Smooth muscle cell of the umbilical artery (primary cell): ENCODE measurements around the gene KDM1B. TPM values are rescaled to one million over a fixed set of nuclear protein-coding genes. Genes with fewer than 3 reads are reported as not detected.

Source experiments
- total RNA-seq: library from RNA; depleted of rRNA; stranded (reverse); fragments of >200 nt; gene quantifications from 2 replicates; pipeline ENCODE4 v1.2.3, GENCODE V29; 2014

KDM1B gene, protein sequence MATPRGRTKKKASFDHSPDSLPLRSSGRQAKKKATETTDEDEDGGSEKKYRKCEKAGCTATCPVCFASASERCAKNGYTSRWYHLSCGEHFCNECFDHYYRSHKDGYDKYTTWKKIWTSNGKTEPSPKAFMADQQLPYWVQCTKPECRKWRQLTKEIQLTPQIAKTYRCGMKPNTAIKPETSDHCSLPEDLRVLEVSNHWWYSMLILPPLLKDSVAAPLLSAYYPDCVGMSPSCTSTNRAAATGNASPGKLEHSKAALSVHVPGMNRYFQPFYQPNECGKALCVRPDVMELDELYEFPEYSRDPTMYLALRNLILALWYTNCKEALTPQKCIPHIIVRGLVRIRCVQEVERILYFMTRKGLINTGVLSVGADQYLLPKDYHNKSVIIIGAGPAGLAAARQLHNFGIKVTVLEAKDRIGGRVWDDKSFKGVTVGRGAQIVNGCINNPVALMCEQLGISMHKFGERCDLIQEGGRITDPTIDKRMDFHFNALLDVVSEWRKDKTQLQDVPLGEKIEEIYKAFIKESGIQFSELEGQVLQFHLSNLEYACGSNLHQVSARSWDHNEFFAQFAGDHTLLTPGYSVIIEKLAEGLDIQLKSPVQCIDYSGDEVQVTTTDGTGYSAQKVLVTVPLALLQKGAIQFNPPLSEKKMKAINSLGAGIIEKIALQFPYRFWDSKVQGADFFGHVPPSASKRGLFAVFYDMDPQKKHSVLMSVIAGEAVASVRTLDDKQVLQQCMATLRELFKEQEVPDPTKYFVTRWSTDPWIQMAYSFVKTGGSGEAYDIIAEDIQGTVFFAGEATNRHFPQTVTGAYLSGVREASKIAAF
- 21.7 and 47.7 TPM in 2 replicates for total RNA-seq

DNA sequence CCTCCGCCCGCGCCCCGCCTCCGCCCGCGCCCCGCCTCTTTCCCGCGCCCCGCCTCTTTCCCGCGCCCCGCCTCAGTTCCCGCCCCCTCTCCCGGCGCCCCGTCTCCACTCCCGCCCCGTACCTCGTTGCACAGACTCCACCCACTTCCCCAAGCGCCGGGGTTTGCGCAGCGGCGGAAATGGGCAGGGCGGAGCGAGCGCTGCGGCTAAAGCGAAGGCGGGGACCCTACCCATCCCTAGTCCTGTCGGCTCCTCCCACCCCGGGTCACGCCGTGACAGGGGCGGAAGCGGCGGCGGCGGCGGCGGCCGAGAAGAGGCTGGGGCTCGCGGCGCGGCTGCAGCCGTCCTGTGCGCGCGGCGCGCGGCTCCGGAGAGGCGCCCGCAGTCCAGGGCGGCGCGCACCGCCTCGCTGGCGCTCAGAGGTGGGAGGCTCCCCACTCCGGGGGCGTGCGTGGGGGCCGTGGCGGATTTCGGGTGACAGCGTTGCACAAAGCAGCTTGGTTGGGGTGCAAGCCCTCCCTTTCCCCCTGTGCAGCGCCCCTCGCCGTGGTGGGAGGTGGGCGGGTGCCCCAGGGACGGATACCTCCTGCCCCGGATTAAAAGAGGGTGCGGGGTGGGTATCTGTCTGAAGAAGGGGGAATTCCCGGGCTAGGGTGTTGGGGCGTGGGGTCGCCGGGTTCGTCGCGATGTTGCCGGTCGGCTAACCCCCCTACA lies at the start of gene KDM1B:
TSS of gene KDM1B (plus strand) at position 273 of the 714 bp plus-strand sequence. CDS start 4,474 bp downstream, outside the sequence.

DNA sequence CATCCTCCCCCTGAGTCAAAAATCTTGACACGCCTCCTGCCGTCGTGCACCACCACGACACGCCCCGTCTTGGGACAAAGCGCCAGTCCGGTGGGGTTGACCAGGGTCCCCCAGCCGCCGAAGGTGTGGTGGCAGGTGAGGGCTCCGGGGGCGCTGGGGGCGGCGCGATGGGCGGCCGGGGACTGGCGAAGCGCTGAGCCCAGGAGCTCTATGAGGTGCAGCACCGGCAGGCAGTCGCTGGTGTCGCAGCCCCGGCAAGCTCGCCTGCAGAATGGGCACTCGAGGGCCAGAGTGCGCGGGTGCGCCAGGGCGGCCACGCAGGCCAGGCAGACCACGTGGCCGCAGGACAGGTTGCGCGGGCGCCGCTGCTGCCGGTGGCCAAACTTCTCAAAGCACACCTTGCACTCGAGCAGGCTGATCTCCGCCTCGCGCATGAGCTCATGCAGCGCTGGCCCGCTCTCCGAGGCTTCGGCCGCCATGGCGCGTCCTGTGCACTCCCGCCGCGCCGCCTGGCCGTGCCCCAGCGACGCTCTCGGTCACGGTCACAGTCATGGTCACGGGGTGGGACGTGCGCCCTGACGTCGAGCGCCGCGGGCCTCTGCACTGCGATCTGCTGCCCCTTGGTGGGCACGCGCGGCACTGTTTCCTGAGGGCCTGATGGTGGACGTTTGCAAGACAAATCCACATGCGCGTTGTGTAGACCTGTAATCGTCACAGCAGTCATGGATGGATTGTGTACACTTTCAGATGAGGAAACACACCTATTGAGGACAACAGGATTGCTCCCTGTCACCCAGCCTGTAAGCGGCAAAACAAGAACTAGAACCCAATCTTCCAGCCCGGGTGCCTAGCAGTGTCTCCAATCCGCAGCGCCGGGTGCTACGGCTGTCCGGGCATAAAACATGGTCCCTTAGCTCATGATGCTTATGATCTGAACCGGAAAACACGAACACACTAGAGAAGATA lies 32.8 kb upstream of the KDM1B start, which contains the start of gene NHLRC1:
TSS of gene NHLRC1 (minus strand) at position 550 of the 966 bp plus-strand sequence. CDS start at position 479, 71 bp downstream.

DNA sequence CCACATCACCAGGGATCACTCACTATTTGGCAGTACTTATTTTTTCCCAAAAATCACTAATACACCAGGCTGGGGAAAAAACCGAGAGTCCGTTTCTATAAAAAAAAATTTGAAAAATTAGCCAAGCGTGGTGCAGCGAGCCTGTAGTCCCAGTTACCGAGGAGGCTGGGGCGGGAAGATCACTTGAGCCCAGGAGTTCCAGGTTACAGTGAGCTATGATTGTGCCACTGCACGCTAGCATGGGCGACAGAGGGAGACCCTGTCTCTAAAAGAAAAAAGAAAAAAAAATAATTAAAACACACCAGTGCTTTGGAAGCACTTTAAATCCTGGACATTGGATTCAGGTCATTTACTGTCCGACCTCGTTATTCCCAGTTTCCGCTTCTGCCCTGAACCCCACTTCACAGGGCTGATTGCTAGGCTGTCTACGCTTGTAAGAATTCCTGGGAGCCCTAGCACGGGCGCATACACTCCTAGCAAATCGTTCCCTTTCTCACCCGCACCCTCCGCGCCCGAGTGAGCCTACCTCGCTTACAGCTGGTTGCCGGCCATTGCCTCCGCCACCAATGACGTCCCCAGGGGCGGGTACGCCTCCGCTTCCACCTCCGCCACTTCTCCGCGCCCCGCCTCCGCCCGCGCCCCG lies 594 bp upstream of the KDM1B start, which contains the start of gene TPMT:
TSS of gene TPMT (minus strand) at position 571 of the 643 bp plus-strand sequence. CDS start 5,950 bp downstream, outside the sequence.

DNA sequence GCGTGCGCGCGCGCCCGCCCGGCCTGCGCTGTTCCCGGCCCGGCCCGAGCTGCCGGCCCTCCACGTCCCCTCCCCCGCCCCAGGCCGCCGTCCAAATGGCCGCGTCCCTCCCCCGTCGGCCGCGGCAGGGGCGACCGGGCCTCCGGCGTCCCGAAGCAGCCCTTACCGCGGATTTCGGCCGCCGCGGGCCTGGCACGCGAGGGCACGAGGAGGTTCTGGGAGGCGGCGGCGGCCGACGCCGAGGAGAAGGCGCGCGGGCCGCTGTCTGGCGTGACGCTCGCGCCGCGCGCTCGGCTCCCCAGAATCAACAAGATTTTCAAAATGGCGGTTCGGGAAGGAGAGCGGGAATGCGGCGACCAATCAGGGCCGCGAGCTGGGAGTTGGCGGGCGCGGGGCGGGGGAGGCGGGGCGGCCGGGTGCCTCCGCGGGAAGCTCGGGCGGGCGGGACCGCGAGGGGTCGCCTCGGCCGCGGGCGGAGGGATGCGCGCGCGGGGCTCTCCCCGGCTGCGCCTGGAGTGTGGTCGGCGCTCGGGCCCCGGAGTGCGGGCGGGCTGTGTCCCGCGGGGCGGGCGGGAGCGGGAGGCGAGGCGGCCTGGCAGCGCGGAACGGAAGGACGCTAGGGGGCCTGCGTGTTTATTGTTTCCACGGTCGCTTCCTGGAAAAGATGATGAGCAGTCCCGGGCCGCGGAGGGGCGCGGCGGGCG lies 109.1 kb downstream of the KDM1B start, which contains the start of gene DEK:
TSS of gene DEK (minus strand) at position 312 of the 704 bp plus-strand sequence. CDS start 543 bp downstream, outside the sequence.

Other genes starting within 250 kb of the KDM1B start
- 43.1 and 61.7 TPM in 2 replicates for gene KIF13A, start 167.8 kb upstream of the KDM1B start, total RNA-seq
- 2.1 and 2.4 TPM in 2 replicates for gene NHLRC1, start 32.7 kb upstream of the KDM1B start, total RNA-seq
- 11.3 and 24.0 TPM in 2 replicates for gene TPMT, start 345 bp upstream of the KDM1B start, total RNA-seq
- gene DEK, start 109.1 kb downstream of the KDM1B start, total RNA-seq = 58.2 and 66.3 TPM in 2 replicates
- gene RNF144B, start 231.9 kb downstream of the KDM1B start, total RNA-seq = 0.74 and 1.8 TPM in 2 replicates